Activated naive CD4-positive, alpha-beta T cell treated with anti-CD3 and anti-CD28 coated beads for 36 hours (primary cell): ENCODE data around the gene XRCC2. TPM values are rescaled to one million over a fixed set of nuclear protein-coding genes. Genes with fewer than 3 reads are reported as not detected.
"Not testable (repeated sequence)": the region's sequence is repeated elsewhere in the genome, so short reads cannot be mapped to it uniquely, and the experiment has no call there.

Experiments used
- CTCF ChIA-PET: fragments of 350-600 bp; sonication (Branson Sonifier 250); formaldehyde crosslinking; loops from one replicate; lab custom pipeline; 2021; ENCODE audit warnings: antibody characterized with exemption; lab: Charles Lee
- DNase-seq: peaks from one replicate; pipeline ENCODE4 v3.0.0-alpha.2; 2020
- H3K27ac Mint-ChIP-seq: one replicate; pipeline ENCODE4 v1.8.0; 2021; ENCODE audit warnings: mild to moderate bottlenecking, mixed read lengths
- H3K27me3 Mint-ChIP-seq: one replicate; pipeline ENCODE4 v1.8.0; 2021; ENCODE audit warnings: low read depth, mixed read lengths
- H3K36me3 Mint-ChIP-seq: one replicate; pipeline ENCODE4 v1.8.0; 2021; ENCODE audit warnings: low read depth, mixed read lengths
- H3K4me1 Mint-ChIP-seq: one replicate; pipeline ENCODE4 v1.8.0; 2021; ENCODE audit warnings: low read depth, mixed read lengths
- H3K4me3 Mint-ChIP-seq: one replicate; pipeline ENCODE4 v1.8.0; 2021; ENCODE audit warnings: mild to moderate bottlenecking, moderate library complexity, mixed read lengths
- H3K9me3 Mint-ChIP-seq: one replicate; pipeline ENCODE4 v1.8.0; 2021; ENCODE audit warnings: mixed read lengths
- intact Hi-C: fragments of 100-400 bp; cut with micrococcal nuclease; formaldehyde crosslinking; loops from one replicate; pipeline ENCODE4 v1.15.1; 2023
- total RNA-seq, 2 experiments: library from RNA; stranded (reverse); gene quantifications; one replicate each; pipeline ENCODE4 v1.2.3, GENCODE V29; 2021

The XRCC2 gene
- total RNA-seq, 2 experiments from 2014 or later = 10.3 to 10.8 TPM

DNA sequence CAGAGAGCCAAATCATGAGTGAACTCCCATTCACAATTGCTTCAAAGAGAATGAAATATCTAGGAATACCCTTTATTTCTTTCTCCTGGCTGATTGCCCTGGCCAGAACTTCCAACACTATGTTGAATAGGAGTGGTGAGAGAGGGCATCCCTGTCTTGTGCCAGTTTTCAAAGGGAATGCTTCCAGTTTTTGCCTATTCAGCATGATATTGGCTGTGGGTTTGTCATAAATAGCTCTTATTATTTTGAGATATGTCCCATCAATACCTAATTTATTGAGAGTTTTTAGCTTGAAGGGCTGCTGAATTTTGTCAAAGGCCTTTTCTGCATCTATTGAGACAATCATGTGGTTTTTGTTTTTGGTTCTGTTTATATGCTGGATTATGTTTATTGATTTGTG, 47.2 kb downstream of the XRCC2 start:
- H3K4me3 Mint-ChIP-seq, H3K27me3 Mint-ChIP-seq, intact Hi-C loops, H3K9me3 Mint-ChIP-seq, CTCF ChIA-PET, H3K4me1 Mint-ChIP-seq, H3K27ac Mint-ChIP-seq, H3K36me3 Mint-ChIP-seq, DNase-seq: not testable (repeated sequence)

- Mint-ChIP-seq H3K4me3 (no peak overlapping the region), H3K36me3 (no peaks in the 10 kb centered on the region), H3K27me3 (no peaks in the 10 kb centered on the region), H3K9me3 (no peaks in the 10 kb centered on the region), H3K27ac (peak overlapping the region; percentile 46), H3K4me1 (no peaks in the 10 kb centered on the region)
- no peak for DNase-seq
- intact Hi-C loops = no loop called here
- CTCF ChIA-PET = interaction anchor here (0.5 kb wide), 1 partner anchor 73 kb away, joined by 3 read pairs; no protein-coding TSS in a partner anchor
Observed at GRCh38 chr7:152624228-152624627, 51.7 kb downstream of the XRCC2 start.

DNA sequence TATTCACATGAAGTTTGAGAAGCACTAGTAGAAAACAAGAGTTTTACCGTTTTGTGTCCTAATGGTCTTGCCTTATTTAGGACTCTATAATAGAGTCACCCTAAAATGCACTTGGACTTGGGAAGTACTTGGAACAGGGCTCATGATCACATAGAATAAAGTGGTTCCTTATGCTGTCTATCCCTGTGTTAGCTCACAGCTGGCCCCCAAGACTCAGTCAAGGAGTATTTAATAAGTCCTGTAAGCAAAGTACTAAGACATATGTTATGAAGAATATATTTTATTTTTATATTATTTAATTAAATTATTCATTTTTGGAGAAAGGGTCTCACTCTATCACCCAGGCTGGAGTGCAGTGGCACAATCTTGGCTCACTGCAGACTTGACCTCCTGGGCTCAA, 54.5 kb downstream of the XRCC2 start:
- Mint-ChIP-seq H3K4me1 (no peaks in the 10 kb centered on the region), H3K36me3 (no peaks in the 10 kb centered on the region), H3K4me3 (no peak overlapping the region), H3K9me3 (no peaks in the 10 kb centered on the region), H3K27ac (no peak overlapping the region), H3K27me3 (no peaks in the 10 kb centered on the region)
- intact Hi-C loops = no loop called here
- no peak for DNase-seq
- CTCF ChIA-PET = no interaction called here

DNA sequence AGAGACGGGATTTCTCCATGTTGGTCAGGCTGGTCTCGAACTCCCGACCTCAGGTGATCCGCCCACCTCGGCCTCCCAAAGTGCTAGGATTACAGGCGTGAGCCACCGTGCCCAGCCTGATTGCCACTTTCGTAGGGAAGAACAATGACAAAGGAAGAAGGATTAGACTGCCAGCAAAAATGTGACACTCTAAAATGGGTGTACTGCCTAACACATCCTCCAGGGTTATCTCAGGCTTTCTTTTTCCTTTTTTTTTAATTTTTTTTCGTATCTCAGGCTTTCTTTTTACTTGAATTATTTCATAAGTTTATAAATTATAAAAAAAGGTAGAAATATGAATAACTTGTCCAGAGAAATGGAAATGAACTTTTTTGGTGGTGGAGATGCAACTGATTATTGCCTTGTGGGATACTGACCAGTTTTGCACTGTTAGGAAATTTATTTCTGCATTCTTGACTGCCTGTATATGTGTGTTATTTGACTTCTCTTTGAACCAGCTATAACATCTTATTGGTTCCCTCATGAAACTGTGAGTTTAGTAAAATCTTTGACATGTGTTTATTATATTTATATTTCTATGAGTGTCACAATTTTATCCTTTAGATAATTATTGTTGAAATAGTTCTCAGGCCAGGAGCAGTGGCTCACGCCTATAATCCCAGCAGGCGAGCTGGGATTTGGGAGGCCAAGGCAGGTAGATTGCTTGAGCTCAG, 56.8 kb downstream of the XRCC2 start:
- H3K4me3 Mint-ChIP-seq = no peak overlapping the region

DNA sequence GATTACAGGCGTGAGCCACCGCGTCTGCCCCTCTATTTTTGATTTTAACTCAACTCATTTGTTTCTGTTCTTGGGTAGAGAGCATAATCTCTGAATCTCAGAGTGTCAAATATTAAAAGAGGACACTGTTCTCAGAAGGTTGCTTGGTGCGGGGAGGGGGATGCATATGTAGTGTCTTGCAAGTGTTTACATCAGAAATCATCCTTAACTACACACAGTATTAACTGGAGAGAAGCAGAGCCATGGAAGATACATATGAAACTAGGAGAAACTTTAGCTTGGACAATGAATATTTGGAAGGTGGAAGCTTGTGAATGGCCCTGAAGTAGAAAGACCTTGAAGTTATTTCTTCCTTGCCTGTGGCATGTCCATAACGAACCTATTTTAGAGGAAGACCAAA, 57.5 kb downstream of the XRCC2 start:
- intact Hi-C loops = no loop called here
- Mint-ChIP-seq H3K4me1 (no peaks in the 10 kb centered on the region), H3K27me3 (no peaks in the 10 kb centered on the region), H3K4me3 (no peak overlapping the region), H3K27ac (no peak overlapping the region), H3K36me3 (no peaks in the 10 kb centered on the region), H3K9me3 (no peaks in the 10 kb centered on the region)
- CTCF ChIA-PET = interaction anchor here (0.6 kb wide), 1 partner anchor 472 kb away, joined by 6 read pairs; no protein-coding TSS in a partner anchor
- no peak for DNase-seq

More for the DNA sequence above, 56.8 kb downstream of the XRCC2 start:
- no peak overlapping the region for H3K27ac Mint-ChIP-seq
- H3K4me1 Mint-ChIP-seq = no peaks in the 10 kb centered on the region
- H3K9me3 Mint-ChIP-seq = no peaks in the 10 kb centered on the region
- CTCF ChIA-PET = interaction anchor here (0.6 kb wide), 1 partner anchor 255 kb away, joined by 3 read pairs; no protein-coding TSS in a partner anchor
- no peaks in the 10 kb centered on the region for H3K27me3 Mint-ChIP-seq
- no peaks in the 10 kb centered on the region for H3K36me3 Mint-ChIP-seq
- intact Hi-C loops = no loop called here
- DNase-seq = no peak

DNA sequence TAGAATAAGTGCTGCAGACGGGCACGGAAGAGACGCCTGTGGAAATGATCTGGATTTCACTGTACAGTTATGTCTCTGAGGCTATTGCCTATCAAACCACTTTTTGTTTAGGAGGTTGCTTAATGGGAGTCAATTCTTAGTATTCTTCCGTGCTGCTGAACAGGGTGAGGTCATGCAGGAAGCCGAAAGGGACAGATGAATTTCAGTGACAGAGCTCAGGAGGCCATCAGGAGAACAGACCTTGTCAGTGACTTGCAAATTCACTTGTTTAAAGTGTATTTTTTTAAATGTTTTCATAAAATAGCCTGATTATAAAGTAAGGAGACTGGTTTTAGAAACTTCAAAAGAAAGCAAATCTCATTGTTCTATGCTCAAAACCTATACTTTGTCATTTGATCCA, 58.9 kb downstream of the XRCC2 start:
- Mint-ChIP-seq H3K27ac (no peak overlapping the region), H3K9me3 (peaks cover 7% of the 10 kb centered on the region), H3K36me3 (no peaks in the 10 kb centered on the region), H3K4me1 (no peaks in the 10 kb centered on the region), H3K4me3 (no peak overlapping the region), H3K27me3 (no peaks in the 10 kb centered on the region)
- CTCF ChIA-PET = no interaction called here
- intact Hi-C loops = no loop called here
- DNase-seq = no peak

DNA sequence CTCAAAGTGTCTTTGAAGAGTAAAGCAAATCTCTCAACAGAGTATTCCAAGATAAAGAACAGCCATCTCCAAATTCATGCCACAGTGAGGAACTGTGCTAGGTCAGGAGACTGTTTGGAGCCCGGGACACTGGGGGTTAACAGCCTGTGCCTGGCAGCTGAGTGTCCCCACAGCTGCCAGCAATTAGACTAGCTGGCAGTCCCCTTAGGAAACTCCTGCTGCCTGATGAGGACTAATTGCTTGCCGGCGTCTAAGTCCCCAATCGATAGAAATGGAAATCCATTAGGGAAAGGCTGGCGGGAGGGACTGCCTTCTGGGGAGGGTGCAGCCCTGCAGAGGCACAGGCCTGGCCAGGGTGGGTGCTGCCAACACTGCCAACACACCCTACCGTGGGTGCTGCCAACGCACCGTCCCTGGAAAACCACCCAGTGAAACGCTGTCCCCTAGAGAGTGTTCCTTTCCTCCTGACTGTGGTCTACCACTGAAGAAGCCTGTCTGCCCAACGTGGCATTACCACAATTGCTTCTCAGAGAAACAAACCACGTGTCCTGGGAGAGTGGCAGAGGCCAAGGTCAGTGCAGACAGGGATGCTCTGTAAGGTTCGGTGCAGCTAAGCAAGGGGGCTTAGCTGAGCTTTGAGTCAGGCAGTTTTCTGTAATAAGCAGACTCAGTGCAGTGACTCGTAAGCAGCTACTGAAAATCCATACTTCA, 60.8 kb downstream of the XRCC2 start:
- Mint-ChIP-seq H3K4me3 (no peak overlapping the region), H3K27ac (no peak overlapping the region)

GRCh38 chr7:152608656-152609055, 67.3 kb downstream of the XRCC2 start:
- DNase-seq = no peak
- Mint-ChIP-seq H3K27me3 (no peaks in the 10 kb centered on the region), H3K27ac (no peak overlapping the region), H3K4me3 (no peak overlapping the region), H3K36me3 (no peaks in the 10 kb centered on the region), H3K9me3 (peaks cover 7% of the 10 kb centered on the region), H3K4me1 (no peaks in the 10 kb centered on the region)
- CTCF ChIA-PET = no interaction called here
- intact Hi-C loops = no loop called here

More for the DNA sequence above, 60.8 kb downstream of the XRCC2 start:
- no peaks in the 10 kb centered on the region for H3K27me3 Mint-ChIP-seq
- intact Hi-C loops = no loop called here
- H3K36me3 Mint-ChIP-seq = no peaks in the 10 kb centered on the region
- peaks cover 7% of the 10 kb centered on the region for H3K9me3 Mint-ChIP-seq
- CTCF ChIA-PET = no interaction called here
- DNase-seq = no peak
- no peaks in the 10 kb centered on the region for H3K4me1 Mint-ChIP-seq

GRCh38 chr7:152608208-152608607, 67.7 kb downstream of the XRCC2 start:
- Mint-ChIP-seq H3K36me3 (no peaks in the 10 kb centered on the region), H3K4me3 (no peak overlapping the region), H3K4me1 (no peaks in the 10 kb centered on the region), H3K9me3 (peaks cover 7% of the 10 kb centered on the region), H3K27ac (no peak overlapping the region), H3K27me3 (no peaks in the 10 kb centered on the region)
- CTCF ChIA-PET = no interaction called here
- no peak for DNase-seq
- intact Hi-C loops = no loop called here

DNA sequence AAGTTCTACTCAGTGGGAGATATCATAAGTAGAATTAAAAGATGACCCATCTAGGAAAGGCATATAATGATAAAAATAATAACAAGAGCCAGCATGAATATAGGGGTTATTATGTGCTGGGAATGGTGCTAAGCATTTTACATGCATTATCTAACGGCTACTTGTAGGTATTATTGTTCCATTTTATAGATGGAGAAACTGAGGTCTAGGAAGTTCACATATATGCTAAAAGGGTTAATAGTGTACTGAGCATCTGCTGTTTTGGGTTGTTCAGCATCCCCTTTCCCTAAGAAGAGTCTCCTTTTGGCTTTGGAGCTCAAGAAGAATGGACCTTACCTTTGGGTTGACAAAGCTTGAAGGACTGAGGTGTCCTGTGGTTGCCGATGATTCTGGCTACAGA, 68.9 kb downstream of the XRCC2 start:
- DNase-seq = no peak
- intact Hi-C loops = no loop called here
- no peaks in the 10 kb centered on the region for H3K4me1 Mint-ChIP-seq
- H3K9me3 Mint-ChIP-seq = no peaks in the 10 kb centered on the region
- no peaks in the 10 kb centered on the region for H3K36me3 Mint-ChIP-seq
- no peak overlapping the region for H3K4me3 Mint-ChIP-seq
- CTCF ChIA-PET = no interaction called here
- H3K27ac Mint-ChIP-seq = no peak overlapping the region
- no peaks in the 10 kb centered on the region for H3K27me3 Mint-ChIP-seq

- CTCF ChIA-PET = interaction anchor here (0.6 to 1.1 kb wide), 2 partner anchors 20 to 253 kb away, joined by 3 to 5 read pairs; no protein-coding TSS in a partner anchor
- H3K4me3 Mint-ChIP-seq = no peak overlapping the region
- intact Hi-C loops = no loop called here
Observed at GRCh38 chr7:152602962-152603361, 73.0 kb downstream of the XRCC2 start.

DNA sequence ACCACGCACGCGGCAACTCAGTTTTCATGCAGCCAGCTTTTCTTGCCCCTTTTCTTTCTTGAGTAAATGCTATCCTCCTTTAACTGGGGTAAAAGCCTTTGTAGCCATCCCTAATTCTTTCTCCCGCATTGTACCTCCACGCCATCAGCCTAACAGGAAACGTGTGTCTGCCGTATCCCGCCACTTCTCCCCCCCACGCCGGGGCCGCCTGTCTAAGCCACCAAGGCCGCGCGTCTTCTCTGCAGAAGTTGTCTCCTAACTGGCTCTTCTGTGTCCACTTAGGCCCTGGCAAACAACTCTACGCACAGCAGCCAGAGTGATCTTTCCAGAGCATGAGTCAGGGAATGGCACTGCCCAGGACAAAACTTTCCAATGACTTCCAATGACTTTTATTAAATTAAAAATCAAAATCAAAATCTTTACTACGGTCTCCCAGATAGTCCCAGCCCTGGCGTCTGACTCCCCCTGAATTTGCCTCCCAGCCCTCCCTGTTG, 74.6 kb downstream of the XRCC2 start:
- Mint-ChIP-seq H3K27ac (no peak overlapping the region), H3K36me3 (no peaks in the 10 kb centered on the region), H3K4me3 (no peak overlapping the region), H3K9me3 (no peaks in the 10 kb centered on the region), H3K27me3 (no peaks in the 10 kb centered on the region), H3K4me1 (no peaks in the 10 kb centered on the region)
- no peak for DNase-seq
- CTCF ChIA-PET = no interaction called here
- intact Hi-C loops = no loop called here

More at GRCh38 chr7:152602962-152603361, 73.0 kb downstream of the XRCC2 start:
- Mint-ChIP-seq H3K27ac (no peak overlapping the region), H3K4me1 (no peaks in the 10 kb centered on the region), H3K36me3 (no peaks in the 10 kb centered on the region), H3K9me3 (no peaks in the 10 kb centered on the region), H3K27me3 (no peaks in the 10 kb centered on the region)
- DNase-seq = no peak
